Stimulated activated CD4-positive, alpha-beta T cell treated with anti-CD3 and anti-CD28 coated beads, Interleukin-2, amount 100 ng/mL, for 24 hours (primary cell): ENCODE data around the gene CUBN.

Experiments
- DNase-seq, 2 donors: peaks; one replicate each; pipeline ENCODE4 v3.0.0-alpha.2; 2020

The CUBN gene

DNA sequence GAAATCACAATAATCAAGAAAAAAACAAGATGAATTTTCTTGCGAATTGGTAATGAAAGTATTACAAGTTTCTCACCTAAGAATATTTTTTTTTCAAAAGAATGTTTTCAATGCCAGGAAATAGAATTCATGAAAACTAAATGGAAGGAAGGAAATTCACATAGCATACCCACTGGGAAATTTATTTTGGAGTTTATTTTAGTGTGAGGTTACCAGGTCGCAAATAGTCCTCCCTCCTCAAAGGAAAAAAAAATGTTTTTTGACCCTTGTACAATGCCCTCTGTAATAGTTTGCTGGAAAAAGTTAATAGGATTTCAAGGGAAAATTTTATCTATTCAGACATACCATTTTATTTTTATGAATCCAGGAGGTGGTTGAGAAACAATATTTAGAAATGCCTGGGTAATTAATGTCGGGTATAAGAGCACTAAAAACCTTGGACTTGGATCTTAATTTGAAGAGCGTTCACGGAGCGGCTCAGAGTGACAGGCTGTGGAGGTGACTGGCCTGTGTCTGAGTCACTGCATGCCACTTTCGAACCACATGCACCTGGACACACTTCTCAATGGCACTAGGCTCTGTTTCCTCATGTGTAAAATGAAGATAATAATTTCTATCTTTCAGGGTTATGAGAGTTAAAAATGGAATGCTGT lies 28.2 kb downstream of the CUBN start:
- DNase-seq, result no peak

- DNase-seq, result no peak
Observed at GRCh38 chr10:17100586-17100985, 29.0 kb downstream of the CUBN start.

GRCh38 chr10:17098012-17098411 lies 31.6 kb downstream of the CUBN start:
- no peak for DNase-seq

GRCh38 chr10:17094844-17095243 lies 34.8 kb downstream of the CUBN start:
- DNase-seq, result no peak

GRCh38 chr10:17092986-17093803 lies 36.4 kb downstream of the CUBN start:
- no peak for DNase-seq

- no peak for DNase-seq
Observed at GRCh38 chr10:17092216-17092944, 37.2 kb downstream of the CUBN start.

GRCh38 chr10:17088118-17088806 lies 41.3 kb downstream of the CUBN start:
- no peak for DNase-seq

DNA sequence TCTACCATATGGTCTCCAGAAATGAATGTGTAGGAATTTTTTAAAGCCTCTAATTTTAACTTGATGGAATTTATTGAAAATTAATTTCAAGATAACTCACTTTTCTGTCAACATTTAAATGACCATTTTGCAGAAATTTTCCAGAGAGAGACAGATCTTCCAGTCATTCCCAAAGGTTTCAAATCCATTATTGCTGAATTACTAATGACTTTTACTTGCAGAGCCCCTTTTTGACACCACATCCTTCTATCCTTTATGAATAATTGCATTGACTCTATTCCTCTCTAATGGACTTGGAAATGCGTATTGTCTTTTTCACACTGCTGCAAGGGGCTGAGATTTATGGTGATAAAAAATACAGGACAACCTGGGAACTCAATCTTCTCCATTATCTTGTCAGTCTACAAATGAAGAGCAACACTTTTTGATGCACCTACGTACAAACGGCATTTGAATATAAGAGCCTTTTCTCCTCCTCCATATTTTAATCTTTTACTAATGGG lies 42.7 kb downstream of the CUBN start:
- no peak for DNase-seq

DNA sequence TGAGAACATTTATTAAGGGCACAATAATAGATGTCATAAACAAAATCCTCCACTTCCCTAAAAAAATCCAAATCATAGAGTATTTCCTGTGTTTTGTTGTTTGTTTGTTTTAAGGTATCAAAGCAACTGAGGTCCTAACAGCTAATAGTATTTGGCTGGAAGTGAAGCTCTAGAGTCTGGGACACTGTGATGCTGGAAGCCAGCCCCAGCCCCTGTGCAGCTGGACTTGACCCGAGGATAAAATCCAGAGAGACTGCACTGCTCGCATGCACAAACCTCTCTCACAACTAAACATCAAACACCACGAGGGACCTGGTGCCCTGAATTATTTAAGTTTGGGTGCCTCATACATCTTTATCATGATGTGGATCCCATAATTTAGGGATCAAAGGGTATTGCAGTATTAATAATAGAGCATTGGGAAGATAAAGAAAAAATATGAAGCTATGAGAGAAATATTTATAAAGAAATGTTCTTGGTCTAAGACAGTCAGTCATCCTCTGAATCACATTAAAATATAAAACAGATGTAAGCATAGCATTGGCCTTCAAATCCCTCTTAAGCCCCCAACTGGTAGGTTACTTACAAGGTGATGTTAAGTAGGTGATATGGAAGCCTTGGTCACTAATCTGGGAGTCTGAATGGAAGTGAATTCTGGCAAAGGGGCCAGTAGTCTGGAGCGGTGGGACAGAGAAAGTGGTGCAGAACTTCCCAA lies 44.4 kb downstream of the CUBN start:
- no peak for DNase-seq

DNA sequence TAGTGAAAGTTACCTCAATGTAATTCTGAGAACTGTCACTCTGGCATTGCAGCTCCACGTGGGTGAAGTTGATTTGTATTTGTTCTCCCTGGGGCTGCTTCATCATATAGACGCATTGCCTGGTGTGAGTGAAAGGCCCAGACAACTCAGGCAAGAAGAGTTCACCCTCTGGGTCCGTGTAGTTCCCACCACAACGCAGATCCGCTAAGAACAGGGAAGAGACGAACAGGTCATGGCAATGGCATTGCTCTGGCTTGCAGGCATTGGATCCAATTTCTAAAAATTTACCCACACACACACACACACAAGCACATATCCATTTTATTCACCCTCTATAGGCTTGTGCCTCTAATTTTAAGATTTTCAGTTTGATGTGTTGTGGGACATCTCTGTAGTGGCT lies 45.4 kb downstream of the CUBN start:
- DNase-seq, result no peak

DNA sequence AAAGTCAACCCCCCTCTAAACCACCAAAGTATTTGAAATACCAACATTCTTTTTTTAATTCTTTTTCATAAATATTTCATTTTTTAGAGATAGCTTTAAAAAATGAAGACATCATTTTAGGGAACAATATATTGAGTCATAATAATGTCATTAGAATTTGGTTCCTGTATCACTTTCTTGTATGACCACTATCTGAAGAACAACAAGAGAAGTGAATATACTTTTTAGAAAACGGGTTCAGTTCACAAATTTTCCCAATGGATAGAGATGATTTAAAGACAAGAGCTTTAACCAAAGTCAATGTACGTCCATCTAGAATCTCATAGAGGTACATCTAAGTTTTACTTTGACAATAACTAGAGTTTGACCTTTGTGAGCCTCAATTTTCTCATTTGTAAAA lies 48.2 kb downstream of the CUBN start:
- no peak for DNase-seq

- DNase-seq, result no peak
Observed at GRCh38 chr10:17077890-17078289, 51.7 kb downstream of the CUBN start.

DNA sequence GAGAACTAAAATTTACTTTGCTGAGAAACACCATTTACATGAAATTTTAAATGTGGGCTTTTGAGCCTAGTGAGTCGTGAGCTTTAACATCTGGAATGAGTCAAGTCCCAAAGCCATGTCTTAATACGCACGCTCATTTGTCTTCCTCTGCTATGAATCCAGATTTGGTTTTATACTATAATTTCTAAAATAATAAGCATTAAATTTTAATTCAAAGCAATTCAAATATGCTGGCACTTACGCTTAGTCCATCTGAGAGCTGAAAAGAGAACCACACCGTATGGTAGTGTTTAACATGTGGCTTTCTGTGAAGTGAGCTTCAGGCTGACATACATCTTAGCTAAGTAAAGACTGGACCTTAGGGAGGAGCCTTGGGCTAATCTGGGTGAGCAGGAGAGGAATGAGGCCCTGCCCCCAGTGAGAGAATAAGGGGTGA lies 52.2 kb downstream of the CUBN start:
- DNase-seq, result no peak

DNA sequence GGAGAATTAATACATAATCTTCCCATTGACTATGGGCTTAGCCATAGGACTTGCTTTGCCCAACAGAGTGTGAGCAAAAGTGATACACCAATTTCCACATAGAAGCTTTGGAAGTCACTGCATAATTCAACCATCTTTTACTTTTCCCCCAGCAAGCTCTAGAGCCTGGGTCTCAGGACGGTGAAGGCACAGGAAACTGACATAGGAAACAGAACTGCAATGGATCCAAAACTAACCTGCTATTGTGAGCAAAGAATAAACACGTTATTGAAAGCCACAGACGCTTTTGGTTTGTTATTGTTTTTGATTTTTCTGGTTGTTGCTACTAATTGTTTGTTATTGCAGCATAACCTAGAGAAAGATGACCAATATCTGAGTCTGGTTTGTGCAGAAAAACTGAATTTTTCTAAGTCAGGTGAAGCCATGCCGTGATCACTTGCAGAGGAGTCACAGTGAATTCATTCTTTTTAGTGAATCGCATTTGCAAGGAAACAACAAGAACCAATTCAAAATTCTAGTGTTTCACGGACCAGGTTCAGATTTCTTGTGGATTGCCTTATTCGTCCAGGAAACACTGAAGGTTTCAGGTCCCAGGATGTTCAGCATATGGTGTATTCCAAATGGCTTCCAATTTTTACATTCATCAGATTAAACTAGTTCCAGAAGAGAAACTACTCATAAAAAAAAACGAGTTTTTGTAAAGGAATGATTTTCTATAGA lies 52.8 kb downstream of the CUBN start:
- no peak for DNase-seq

DNA sequence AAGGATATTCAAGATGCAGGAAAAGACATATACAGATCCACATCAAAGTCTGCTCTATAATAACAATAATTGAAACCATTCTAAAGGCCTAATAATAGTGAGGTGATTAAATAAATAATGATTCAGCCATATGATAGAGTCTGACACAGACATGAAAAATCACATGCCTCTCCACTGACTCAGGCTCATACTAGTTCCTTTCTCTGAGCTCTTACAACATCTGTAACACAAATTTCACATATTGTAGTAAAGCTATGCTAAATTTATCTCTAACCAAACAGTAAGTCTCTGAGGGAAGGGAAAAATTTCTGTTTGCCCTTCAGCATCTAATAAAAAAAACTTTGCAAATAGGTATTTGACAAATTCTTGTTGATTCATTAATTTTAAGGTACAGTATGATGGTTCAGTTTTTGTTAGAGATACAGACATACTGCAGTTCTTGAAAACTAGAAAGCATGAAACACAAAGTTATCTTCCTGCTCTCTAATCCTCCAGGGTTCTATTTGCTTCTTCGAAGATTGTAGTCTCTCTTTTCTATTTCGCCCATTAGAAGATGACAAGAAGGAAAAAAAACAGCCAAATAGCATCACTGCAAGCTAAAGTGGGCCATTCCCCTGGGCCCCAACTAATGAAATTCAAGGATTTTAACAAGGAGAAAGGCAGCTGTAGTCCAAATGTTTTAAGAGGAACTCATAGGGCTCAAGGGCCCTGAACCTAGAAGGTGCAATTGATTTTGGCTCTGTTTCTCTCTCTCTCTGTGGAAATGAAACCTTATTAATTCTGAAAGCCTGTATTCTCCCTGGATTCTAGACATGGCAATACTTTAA lies 53.9 kb downstream of the CUBN start:
- DNase-seq, result no peak

GRCh38 chr10:17074541-17074847 lies 55.1 kb downstream of the CUBN start:
- DNase-seq, result no peak

DNA sequence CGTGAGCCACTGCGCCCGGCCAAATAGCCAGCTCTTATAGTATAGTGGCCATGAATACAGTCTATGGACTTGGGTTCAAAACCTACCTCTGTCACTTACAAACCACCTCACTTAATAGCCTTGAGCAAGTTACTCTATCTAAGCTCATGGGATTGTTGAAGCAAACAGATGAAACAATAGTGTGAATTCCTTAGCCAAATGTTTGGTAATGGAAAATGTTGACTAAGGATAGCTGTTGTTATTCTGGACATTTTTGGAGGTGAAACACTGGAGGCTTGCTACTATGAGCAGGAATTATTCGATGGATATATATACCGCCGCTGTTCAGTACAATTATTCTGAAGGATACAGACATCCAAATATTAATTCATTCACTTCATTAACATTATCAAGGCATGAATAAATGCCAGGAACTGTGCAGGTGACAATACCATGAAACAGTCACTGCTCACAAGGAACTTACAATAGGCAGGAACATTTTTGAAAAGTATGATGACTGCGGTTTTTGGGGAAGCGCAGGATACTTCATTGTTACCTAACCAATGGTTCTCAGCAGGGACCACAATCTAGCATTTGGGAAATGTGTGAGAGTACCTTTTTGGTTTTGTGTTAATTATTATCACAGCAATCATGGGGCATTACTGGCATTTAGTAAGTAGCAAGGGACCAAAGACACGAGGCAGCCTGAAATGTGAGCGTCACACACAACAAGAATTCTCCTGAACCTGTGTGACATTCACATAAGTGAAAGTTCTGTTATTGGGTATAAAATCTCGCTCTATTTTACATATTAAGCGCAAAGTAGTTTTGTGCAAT lies 55.7 kb downstream of the CUBN start:
- DNase-seq, result no peak

GRCh38 chr10:17068953-17069352 lies 60.7 kb downstream of the CUBN start:
- DNase-seq, result no peak

- DNase-seq, result no peak
Observed at GRCh38 chr10:17067376-17068264, 62.0 kb downstream of the CUBN start.
